Sciatic nerve (tissue), 2 donors: Measurements from ENCODE around the gene PMEL. TPM values are rescaled to one million over a fixed set of nuclear protein-coding genes. Genes with fewer than 3 reads are reported as not detected.
"Not testable (repeated sequence)": the region's sequence is repeated elsewhere in the genome, so short reads cannot be mapped to it uniquely, and the experiment has no call there.

ENCODE experiments used
- ATAC-seq: fragments of 200-7000 bp; cut with Tn5 transposase; one replicate; pipeline ENCODE4 v1.9.1; 2020; ENCODE audit warnings: mild to moderate bottlenecking, moderate library complexity
- DNase-seq: peaks from one replicate; pipeline ENCODE4 v3.0.0-alpha.2; 2020; ENCODE audit warnings: low spot score
- intact Hi-C: fragments of 100-400 bp; cut with DNase I; formaldehyde crosslinking; loops from one replicate; pipeline ENCODE4 v1.14.2; 2022
- total RNA-seq: library from RNA; stranded (reverse); fragmentation: NEBNext Ultra II Directional; extraction: Animal tissue kit (Norgen Biotek cat#: 25700); gene quantifications from one replicate; pipeline ENCODE4 v1.2.1, GENCODE V29; 2021
- donor health status: DM: no; HTN: no; CAD: no.
- donor health status: DM: no; HTN: no; CAD: no.

PMEL gene
- total RNA-seq: 0.49 TPM

DNA sequence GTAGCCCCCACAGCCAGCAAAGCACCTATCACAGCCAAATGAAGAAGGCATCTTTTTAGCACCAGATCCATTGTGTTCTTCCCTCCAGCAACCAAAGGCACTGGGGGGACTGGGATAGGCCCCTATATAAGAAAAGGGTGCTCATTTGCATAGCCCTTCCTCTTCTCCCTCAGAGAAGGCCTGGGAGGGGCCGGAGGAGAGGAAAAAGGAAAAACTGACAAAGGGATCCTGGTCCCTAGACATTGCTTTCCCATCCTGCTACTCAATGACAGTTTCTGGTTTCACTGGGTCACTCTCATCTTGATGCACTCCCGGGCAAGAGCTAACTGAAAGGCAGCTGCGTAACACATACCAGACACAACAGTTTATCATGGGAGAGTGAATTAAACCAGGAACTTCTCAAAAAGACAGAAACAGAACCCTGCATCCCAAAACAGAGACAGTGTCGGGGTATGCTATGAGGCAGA lies at the start of gene PMEL:
Gene PMEL (minus strand): TSS at position 102 of the 467 bp plus-strand sequence. CDS start 31 bp downstream, at position 71.
- no peak for DNase-seq
- ATAC-seq: peak; percentile 11
- intact Hi-C loops: no loop called here

DNA sequence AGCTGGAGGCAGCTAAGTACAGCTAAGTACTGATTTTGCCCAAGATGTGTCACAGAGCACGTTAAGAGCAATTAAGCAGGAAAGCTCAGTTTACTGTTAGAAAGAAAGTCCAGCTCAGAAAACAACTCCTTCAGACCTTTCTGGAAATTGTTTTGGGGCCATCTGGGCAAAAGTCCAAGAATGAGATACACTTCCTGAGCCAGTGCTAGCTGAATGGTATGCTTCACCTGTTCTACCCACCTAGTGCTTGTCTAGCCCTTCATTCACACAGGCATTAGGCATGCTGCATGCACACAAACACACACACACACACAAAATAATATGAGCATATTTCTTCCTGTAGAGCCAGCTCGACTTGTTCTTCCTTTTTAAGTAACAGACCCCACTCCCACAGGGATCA lies 48.4 kb upstream of the PMEL start:
- ATAC-seq (no peak), DNase-seq (no peak)
- intact Hi-C loops: no loop called here

DNA sequence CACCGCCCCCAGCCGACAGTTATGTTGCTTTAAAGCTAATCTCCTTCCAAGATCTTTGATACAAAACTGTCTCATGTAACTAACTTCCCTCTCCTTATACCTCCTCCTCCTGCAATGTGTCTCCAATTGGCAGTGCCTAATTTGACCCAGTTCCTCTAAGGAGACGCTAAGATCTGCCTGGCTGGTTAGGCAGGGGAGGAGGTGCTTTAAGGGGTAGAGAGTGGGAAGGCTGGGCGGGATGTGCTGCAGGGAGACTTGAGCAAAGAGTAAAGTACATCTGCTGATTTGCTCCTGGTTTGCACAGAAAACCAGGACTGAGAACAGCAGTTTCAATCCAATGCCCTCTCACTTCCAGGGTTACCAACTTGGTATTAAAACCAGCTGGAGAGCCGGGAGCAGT lies 47.6 kb upstream of the PMEL start:
- ATAC-seq: no peak
- DNase-seq: no peak
- intact Hi-C loops: no loop called here

DNA sequence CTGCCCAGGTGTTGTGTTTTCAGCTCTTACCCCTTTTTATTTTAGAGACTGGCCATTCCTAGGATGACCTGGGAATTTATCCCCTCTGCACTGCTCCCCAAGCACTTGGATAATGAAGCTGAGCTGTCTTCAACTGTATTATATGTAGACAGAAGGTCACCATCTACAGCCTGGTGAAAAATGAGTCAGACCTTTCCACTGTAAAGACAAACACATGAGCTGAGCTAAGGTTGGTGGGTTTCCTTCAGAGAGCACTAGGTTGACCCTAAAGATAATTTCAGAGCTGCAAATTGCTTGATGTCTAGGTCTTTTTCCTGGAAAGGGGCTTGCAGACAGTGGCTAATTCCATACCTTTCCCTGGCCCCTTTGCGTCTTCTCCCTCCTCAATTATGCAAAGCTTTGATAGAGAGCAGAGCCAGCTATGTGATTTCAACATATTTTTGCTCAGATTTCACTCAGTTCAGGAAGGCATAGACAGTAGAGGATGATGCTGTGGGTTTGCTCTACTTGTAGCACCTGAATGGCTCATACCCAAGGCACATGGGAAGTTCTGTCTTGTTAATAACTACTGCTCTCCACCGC lies 45.8 kb upstream of the PMEL start:
- no peak for ATAC-seq
- intact Hi-C loops: no loop called here

DNA sequence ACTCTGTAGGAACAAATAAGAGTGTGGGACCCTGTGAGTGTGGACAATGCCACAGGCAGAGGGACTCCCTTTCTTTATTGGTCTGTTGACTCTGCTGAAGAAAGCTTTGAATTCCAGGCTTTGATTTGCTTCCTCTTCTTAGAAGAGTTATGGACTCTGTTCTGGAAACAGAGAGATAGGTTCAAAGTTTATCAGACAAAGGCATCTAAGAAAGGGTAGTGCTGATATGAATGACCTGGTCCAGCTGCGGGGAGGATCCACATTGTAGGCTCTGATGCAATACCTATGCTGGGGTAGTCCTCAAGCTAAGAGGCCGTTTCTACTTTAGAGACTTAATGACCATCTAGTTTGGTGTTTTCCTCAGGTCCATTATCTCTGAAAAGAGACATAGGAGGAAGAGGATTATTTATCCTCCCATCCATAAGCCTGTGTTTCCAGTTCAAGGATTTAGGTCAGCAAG lies 44.3 kb upstream of the PMEL start:
- intact Hi-C loops: no loop called here
- ATAC-seq (no peak), DNase-seq (no peak)

More for the DNA sequence above, 45.8 kb upstream of the PMEL start:
- no peak for DNase-seq

DNA sequence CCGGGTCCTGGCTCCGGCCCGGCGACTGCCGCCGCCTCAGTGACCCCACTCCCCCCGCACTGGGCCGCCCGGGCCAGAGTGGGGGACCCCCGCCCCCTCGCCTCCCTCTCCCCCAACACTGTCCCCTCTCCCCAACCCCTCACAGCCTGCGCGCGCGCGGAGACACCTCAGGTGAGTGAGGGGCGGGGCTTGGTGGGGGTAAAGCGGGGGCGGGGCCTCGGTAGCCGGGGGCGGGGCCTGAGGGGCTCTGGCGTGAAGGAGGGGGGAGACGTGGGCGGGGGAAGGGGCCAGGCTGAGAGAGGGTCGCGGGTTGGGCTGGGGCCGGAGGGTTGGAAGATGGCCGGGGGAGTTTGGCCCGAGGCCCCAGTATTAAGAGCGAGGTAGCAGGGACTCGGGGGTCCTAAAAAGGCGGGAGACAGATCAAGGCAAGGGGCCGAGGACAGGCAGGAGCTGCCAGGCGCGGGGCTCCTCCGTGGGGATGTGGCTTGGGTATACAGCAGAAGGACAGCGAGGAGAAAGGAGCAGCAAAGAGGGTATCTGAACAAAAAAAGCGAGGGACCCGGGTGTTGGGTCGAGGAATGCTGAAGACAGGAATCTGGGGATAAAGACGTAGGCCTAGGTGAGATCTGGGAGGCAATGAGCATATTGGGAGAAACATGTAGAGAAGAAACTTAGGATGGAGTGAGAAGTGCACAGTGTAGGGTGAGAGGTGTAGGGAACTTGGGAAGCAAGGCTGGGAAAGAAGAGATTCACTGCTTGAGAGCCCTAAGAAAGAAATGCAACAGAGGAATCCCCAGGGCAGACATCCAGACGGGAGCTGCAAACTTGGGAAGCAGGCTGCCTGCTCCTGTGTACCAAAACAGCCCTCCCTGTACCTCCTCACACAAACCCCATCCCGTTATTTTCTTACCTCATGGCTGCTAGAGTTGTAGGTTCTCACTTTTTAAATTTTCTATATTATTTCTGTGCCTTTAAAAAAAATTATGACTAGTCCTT lies 42.0 kb upstream of the PMEL start:
- intact Hi-C loops: no loop called here
- ATAC-seq (peak; percentile 77), DNase-seq (peak; percentile 78)

DNA sequence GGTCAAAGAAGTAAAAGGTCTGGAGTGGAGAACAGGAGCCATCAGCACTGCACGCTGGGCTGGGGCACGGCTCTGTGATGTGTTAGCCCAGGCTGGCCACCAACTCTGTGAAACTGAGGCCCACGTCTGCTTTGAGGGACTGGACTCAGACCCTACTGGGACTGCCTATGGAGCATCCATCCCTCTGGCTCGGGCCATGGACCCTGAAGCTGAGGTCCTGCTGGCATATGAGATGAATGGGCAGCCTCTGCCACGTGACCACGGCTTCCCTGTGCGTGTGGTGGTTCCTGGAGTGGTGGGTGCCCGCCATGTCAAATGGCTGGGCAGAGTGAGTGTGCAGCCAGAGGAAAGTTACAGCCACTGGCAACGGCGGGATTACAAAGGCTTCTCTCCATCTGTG lies 38.4 kb upstream of the PMEL start:
- ATAC-seq (no peak), DNase-seq (no peak)

DNA sequence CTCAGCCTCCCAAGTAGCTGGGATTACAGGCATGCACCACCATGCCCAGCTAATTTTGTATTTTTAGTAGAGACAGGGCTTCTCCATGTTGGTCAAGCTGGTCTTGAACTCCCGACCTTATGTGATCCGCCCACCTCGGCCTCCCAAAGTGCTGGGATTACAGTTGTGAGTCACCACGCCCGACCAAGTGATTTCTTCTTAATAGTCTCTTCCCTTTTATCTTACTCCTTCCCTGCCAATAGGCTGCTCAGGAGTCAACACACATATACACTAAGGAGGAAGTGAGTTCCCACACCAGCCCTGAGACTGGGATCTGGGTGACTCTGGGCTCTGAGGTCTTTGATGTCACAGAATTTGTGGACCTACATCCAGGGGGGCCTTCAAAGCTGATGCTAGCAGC lies 37.5 kb upstream of the PMEL start:
- intact Hi-C loops, ATAC-seq, DNase-seq: not testable (repeated sequence)

More for the DNA sequence above, 38.4 kb upstream of the PMEL start:
- intact Hi-C loops: no loop called here

DNA sequence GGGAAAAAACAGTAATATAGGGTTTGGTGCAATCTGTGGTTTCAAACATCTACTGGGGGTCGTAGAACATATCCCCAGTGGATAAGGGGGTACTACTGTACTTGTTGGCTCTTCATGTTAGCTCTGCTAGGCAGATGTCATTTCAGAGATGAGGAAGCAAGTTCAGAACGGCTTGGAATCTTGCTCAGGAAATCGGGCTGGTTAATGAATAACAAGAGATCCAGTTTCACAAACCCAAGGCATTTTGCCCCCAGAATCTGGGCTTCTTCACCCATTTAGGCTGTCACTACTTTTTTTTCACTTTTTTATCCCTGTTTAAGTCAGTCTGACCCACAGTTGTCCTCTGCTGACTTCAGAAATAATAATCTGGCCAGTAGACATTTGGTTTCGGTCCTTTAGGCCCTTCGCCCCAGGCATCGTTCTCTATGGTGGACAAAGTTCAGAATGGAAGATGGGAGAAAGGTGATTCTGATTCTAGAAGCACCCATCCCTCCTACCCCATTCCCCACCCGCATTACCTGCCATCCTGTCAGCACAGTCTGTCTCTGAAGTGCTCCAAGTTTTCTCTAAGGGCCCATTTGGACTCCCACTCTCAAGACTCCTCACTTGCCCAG lies 35.8 kb upstream of the PMEL start:
- DNase-seq (no peak), ATAC-seq (no peak)
- intact Hi-C loops: no loop called here

DNA sequence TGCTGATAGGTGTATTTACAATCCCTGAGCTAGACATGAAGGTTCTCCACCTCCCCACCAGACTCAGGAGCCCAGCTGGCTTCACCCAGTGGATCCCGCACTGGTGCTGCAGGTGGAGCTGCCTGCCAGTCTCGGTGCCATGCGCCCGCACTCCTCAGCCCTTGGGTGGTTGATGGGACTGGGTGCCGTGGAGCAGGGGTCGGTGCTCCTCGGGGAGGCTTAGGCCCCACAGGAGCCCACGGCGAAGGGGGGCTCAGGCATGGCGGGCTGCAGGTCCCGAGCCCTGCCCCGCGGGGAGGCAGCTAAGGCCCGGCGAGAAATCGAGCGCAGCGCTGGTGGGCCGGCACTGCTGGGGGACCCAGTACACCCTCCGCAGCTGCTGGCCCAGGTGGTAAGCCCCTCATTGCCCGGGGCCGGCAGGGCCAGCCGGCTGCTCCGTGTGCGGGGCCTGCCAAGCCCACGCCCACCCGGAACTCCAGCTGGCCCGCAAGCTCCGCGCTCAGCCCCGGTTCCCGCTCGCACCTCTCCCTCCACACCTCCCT lies 34.2 kb upstream of the PMEL start:
- ATAC-seq, DNase-seq, intact Hi-C loops: not testable (repeated sequence)

DNA sequence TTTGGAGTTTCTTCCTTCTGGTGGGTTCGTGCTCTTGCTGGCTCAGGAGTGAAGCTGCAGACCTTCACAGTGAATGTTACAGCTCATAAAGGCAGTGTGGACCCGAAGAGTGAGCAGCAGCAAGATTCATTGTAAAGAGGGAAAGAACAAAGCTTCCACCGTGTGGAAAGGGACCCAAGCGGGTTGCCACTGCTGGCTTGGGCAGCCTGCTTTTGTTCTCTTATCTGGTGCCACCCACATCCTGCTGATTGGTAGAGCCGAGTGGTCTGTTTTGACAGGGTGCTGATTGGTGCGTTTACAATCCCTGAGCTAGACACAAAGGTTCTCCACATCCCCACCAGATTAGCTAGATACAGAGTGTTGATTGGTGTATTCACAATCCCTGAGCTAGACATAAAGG lies 33.7 kb upstream of the PMEL start:
- ATAC-seq, intact Hi-C loops, DNase-seq: not testable (repeated sequence)

DNA sequence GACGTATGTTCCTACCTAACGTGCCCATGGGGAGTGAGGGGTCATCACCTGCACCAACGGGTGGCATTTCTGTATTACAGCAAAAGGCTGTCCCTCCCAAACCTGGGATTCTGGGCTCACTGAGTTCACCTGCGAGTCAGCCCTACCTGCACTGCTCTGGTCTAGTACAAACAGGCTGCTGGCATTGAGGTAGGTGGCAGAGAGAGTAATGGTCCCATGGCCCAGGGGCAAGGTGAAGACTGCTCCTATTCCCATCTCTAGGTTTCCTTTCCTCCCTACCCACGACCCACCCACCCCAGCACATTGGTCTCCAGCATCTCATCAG lies 31.7 kb upstream of the PMEL start:
- peak; percentile 7 for ATAC-seq
- DNase-seq: no peak
- intact Hi-C loops: no loop called here

DNA sequence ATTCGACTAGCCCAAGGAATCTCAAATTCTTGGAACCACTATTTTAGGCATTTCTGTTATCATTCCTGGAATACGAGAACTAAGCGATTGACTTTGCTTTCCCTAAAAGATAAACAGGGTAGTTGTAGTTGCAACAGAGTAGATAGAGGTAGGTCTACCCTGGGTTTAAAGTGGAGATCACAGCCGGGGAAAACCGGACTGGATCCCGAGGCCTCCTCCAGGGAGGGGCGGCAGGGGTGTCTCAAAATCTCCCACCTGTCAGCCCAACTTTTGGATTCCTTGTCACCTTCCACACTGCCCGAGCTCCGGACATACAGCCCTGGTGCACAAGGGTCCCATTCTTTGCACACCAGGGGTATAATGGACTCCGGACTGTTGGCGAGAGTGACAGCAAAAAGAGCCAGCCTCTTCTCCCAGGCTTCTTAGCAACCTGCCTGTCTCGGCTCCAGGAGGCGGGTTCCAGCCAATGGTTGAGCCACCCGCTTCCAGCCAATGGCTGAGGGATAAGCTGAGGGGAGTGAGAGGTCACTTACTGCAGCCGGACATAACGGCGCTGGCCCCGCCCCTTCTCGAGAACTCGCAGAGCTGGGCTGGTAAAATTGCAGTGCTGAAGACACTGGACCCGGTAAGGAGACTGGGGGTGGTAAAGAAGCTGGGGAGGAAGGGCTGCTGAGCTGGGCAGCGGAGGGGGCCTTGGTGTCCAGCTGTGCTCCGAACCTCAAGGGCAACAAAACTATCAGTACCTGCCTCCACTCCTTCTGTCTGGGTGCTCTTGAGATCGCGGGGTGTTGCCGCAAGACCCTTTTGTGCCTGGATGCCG lies 31.1 kb upstream of the PMEL start, which contains the start of gene SUOX:
Gene SUOX (plus strand): TSS at position 562 of the 820 bp plus-strand sequence. CDS start 4,946 bp downstream, outside the sequence.
- intact Hi-C loops: no loop called here
- DNase-seq (peak; percentile 96), ATAC-seq (peak; percentile 99)

DNA sequence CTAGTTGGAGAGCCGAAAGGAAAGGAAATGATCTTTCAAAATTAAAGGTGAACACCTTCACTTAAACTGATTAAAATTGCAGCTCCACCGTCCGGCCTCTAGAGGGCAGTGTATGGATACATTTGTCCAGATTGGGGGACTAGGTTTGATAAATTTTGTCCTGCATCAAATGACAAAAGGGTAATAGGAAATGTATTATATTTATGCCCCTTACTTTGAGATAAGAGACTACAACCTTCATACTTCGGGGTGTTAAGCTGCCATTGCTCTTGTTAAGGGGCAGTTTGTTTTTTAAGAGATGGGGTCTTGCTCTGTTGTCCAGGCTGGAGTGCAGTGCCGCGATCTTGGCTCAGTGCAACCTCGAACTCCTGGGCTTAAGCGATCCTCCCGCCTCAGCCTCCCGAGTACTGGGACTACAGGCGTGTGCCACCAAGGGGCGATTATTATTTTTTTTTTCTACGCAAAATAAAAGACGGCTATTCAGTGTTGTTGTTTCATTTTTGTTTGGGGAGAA lies 30.4 kb upstream of the PMEL start:
- DNase-seq: no peak
- intact Hi-C loops: no loop called here
- peak; percentile 64 for ATAC-seq

DNA sequence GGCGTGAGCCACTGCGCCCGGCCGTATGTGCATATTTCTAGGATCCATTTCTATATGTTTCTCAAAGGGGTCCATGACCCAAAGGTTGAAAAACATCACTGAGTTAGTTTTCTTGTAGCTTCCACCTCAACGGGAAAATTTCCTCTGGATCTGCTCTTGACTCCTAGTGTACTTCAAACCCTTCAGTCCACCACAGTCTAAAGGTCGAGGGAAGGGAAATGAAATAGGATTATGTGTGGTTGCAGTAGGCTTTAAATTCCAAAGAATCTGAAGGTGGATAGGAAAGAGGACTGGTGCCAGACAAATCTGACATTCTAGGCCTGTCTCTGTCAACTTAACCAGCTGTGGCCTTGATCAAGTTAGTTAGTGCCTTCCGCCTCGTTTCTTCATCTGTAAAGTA lies 29.5 kb upstream of the PMEL start:
- ATAC-seq (no peak), DNase-seq (no peak)
- intact Hi-C loops: no loop called here

DNA sequence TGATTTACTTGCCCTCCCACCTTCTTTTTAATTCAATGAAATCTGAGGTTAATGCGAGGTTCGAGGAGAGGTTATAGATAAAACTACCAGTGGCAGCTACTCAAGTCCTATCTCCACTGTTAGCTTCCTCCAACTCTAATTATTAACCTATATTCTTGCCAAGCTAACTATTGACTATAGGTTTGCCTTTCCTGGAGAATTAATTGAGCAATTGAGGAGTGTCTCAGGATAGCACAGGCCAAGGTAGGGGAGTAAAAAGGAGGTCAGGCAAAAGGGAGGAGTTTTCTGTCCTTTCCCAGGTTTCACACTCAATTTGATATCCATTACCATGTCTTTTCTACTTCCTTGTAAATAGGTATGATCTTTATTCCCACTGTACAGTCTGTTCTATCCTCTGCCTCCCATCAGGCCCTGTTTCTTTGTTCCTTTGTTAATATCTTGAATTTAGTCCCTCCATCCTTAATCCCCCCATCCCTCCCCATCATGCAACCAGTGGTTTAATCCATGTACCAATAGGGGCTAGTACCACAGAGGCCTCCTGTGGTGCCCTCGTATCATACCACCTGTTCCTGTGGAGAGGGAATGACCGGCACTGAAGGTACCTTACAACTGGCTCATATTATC lies 27.5 kb upstream of the PMEL start:
- intact Hi-C loops: loop anchor here (5.0 kb wide), 1 partner anchor 39 kb away; no protein-coding TSS in a partner anchor
- ATAC-seq: no peak
- DNase-seq: no peak

DNA sequence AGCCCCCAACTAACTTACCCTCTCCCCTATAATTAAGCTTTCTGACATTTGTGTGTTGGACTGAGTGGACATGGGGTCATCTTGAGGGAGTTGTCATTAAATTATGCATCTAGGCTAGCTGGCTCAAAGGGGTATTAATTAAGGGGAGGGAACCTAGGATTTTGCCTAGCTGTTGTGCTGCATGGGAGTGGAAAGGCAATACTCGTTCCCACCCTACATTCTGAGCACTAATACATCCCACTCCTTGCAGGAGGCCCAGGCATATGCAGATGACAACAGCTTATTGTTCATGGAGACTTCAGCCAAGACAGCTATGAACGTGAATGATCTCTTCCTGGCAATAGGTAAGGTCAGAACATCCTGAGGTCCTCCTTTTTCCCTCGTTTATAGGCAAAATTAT lies 25.3 kb upstream of the PMEL start:
- DNase-seq (no peak), ATAC-seq (no peak)
- intact Hi-C loops: loop anchor here (5.0 kb wide), 1 partner anchor 41 kb away; no protein-coding TSS in a partner anchor

DNA sequence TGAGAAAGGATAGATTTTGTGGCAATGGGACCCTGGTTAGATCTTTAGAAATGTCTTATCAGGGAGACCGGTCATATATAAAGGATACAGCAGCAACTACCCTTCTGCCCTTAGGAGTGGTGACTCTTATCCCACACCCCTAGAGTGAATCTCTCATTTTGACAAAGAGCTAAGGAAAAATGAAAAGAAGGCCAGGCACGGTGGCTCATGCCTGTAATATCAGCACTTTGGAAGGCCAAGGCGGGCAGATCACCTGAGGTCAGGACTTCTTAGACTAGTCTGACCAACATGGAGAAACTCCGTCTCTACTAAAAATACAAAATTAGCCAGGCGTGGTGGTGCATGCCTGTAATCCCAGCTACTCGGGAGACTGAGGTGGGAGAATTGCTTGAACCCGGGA lies 20.1 kb upstream of the PMEL start:
- ATAC-seq, intact Hi-C loops, DNase-seq: not testable (repeated sequence)
